HG03521 (cell line): ENCODE data around the gene RCBTB2.
"Not testable (repeated sequence)": the region's sequence is repeated elsewhere in the genome, so short reads cannot be mapped to it uniquely, and the experiment has no call there.

Source experiments
- ATAC-seq: cut with Tn5 transposase; IDR thresholded peaks from one replicate; pipeline ENCODE4 v1.9.1; 2021; ENCODE audit warnings: mild to moderate bottlenecking, moderate library complexity; ENCODE audit not compliant: unreplicated experiment

The RCBTB2 gene

GRCh38 chr13:48457578-48458242 is 75.2 kb downstream of the RCBTB2 start:
- ATAC-seq = no peak

GRCh38 chr13:48456546-48456945 is 76.3 kb downstream of the RCBTB2 start:
- ATAC-seq = no peak

GRCh38 chr13:48451196-48451595 is 81.7 kb downstream of the RCBTB2 start:
- not testable (repeated sequence) for ATAC-seq

GRCh38 chr13:48449656-48450055 is 83.2 kb downstream of the RCBTB2 start:
- ATAC-seq = no peak

GRCh38 chr13:48448959-48449614 is 83.8 kb downstream of the RCBTB2 start:
- ATAC-seq = no peak

GRCh38 chr13:48448285-48448958 is 84.5 kb downstream of the RCBTB2 start:
- no peak for ATAC-seq

GRCh38 chr13:48446464-48446863 is 86.4 kb downstream of the RCBTB2 start:
- no peak for ATAC-seq

GRCh38 chr13:48443442-48444208 is 89.3 kb downstream of the RCBTB2 start:
- no peak for ATAC-seq
